ENCODE results near the gene CBX8. TPM values are rescaled to one million over a fixed set of nuclear protein-coding genes. Genes with fewer than 3 reads are reported as not detected.

Gene CBX8
- total and polyA plus RNA-seq, 2 donors (not counting 3 experiments of a cell fraction or from before 2014, with no cell fraction given), result 0.69 to 3.1 TPM

DNA sequence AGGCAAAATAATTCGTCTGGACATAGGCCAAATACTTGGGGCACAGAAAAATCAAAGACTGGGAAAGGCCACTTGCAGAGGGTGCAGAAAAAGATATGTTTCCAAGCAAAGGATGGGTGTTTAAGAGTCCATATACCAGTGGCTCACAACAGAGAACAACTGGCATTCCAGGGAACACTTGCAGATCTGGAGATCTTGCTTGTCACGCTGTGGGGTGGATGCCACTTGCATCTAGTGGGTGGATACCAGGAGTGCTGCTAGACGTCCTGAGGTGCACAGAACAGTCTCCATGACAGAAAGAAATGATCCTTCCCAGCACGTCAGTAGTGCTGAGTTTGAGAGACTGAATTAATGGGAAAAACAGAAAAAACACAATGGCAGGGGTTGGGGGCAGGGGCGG, 8.4 kb downstream of the CBX8 start:
- Histone ChIP-seq H3K27ac (ENCODE audit: insufficient read depth, low read depth, low read length) (no peak overlapping the region), H4K20me1 (replicated peaks; ENCODE audit: control insufficient read depth, extremely low read depth, insufficient read depth, low read length) (no peaks in the 10 kb centered on the region), H3K4me1 (ENCODE audit: control insufficient read depth, extremely low read depth, insufficient read depth, low read length) (peaks cover 6% of the 10 kb centered on the region), H3K36me3 (ENCODE audit: control insufficient read depth in 2 of 2, extremely low read depth in 1 of 2, insufficient read depth in 2 of 2, low read length in 2 of 2) (peaks cover 0 to 9% of the 10 kb centered on the region in 2 experiments), H2AFZ (ENCODE audit: low read depth, low read length) (no peak overlapping the region), H3K79me2 (ENCODE audit: control insufficient read depth, insufficient read depth, low read length) (no peaks in the 10 kb centered on the region), H3K9ac (replicated peaks; ENCODE audit: extremely low read depth, insufficient read depth, low read length) (no peak overlapping the region), H3K9me3 (replicated peaks; ENCODE audit: control insufficient read depth, insufficient read depth, low read length) (no peaks in the 10 kb centered on the region), H3K9me1 (replicated peaks; ENCODE audit: control insufficient read depth, extremely low read depth, insufficient read depth, low read length) (no peaks in the 10 kb centered on the region), H3K27me3 (ENCODE audit: control insufficient read depth in 2 of 2, insufficient read depth in 2 of 2, low read length in 2 of 2) (peaks cover 40 to 53% of the 10 kb centered on the region in 2 experiments), H3K4me2 (ENCODE audit: insufficient read depth, low read length) (no peak overlapping the region), H3K4me3 (replicated peaks in 1 of 3; ENCODE audit: insufficient read depth in 1 of 3, low read depth in 1 of 3, low read length in 3 of 3) (no peak overlapping the region)
- TF ChIP-seq POLR2AphosphoS5 (IDR thresholded peaks at IDR 0.05; ENCODE audit: insufficient read depth, low read depth, low read length) (no peak), POLR2A (IDR thresholded peaks at IDR 0.05; ENCODE audit: low read depth, low read length) (no peak), JUN (IDR thresholded peaks at IDR 0.05; ENCODE audit: borderline replicate concordance, insufficient read depth, insufficient read length, low read depth) (no peak), EZH2 (IDR thresholded peaks at IDR 0.05; ENCODE audit: borderline replicate concordance, low read depth, low read length, severe bottlenecking) (no peak), MAX (IDR thresholded peaks at IDR 0.05; ENCODE audit: insufficient read depth, insufficient read length) (no peak), GATA2 (IDR thresholded peaks at IDR 0.05; ENCODE audit: insufficient read depth, insufficient read length, low read depth, low read length) (no peak), MYC (IDR thresholded peaks at IDR 0.05; ENCODE audit: low read depth, low read length) (no peak), FOS (IDR thresholded peaks at IDR 0.05; ENCODE audit: borderline replicate concordance, insufficient read depth, low read length) (no peak)
- TF ChIP-seq, protein P1, sequence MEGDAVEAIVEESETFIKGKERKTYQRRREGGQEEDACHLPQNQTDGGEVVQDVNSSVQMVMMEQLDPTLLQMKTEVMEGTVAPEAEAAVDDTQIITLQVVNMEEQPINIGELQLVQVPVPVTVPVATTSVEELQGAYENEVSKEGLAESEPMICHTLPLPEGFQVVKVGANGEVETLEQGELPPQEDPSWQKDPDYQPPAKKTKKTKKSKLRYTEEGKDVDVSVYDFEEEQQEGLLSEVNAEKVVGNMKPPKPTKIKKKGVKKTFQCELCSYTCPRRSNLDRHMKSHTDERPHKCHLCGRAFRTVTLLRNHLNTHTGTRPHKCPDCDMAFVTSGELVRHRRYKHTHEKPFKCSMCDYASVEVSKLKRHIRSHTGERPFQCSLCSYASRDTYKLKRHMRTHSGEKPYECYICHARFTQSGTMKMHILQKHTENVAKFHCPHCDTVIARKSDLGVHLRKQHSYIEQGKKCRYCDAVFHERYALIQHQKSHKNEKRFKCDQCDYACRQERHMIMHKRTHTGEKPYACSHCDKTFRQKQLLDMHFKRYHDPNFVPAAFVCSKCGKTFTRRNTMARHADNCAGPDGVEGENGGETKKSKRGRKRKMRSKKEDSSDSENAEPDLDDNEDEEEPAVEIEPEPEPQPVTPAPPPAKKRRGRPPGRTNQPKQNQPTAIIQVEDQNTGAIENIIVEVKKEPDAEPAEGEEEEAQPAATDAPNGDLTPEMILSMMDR (IDR thresholded peaks at IDR 0.05; ENCODE audit: extremely low read depth in 1 of 2, insufficient read depth in 1 of 2, low read depth in 1 of 2, low read length in 2 of 2), result no peak
- no peak for FAIRE-seq
- intact Hi-C loops (cut with micrococcal nuclease), result no loop called here
- ChIA-PET POLR2A (no interaction called here), CTCF (interaction anchor here (0.8 to 3.5 kb wide), 20 partner anchors 11 to 336 kb away, joined by 3 to 20 read pairs (median 6); no protein-coding TSS in a partner anchor)
- BruUV-seq (replicated peaks), result no TSS peak
- DNase-seq (ENCODE audit: low read depth, low spot score), result no peak
- dilution Hi-C loops (cut with MboI; ENCODE audit: extremely low pct_ligation_motif_present, low sequenced_read_pairs), result no loop called here
